HepG2 (cell line): Measurements from ENCODE around the gene EPB41L1. TPM values are rescaled to one million over a fixed set of nuclear protein-coding genes. Genes with fewer than 3 reads are reported as not detected.

Experiments
- ARID4A ChIP-seq: sonication (generic); formaldehyde crosslinking; IDR thresholded peaks from 2 replicates; pipeline ENCODE4 v1.5.0; 2020; ENCODE audit warnings: mild to moderate bottlenecking, missing genetic modification reagents, borderline replicate concordance
- CCDC6 ChIP-seq: sonication (generic); formaldehyde crosslinking; IDR thresholded peaks from 2 replicates; pipeline ENCODE4 v1.8.1; 2022; ENCODE audit warnings: mild to moderate bottlenecking, missing genetic modification reagents, moderate library complexity
- ERF ChIP-seq: IDR thresholded peaks from 2 replicates; pipeline ENCODE4 v1.6.1; 2018; ENCODE audit warnings: missing biosample characterization, missing genetic modification reagents
- GLI4 ChIP-seq: sonication (generic); formaldehyde crosslinking; IDR thresholded peaks from 2 replicates; pipeline ENCODE4 v1.5.1; 2020; ENCODE audit warnings: missing genetic modification reagents, mild to moderate bottlenecking, moderate library complexity, borderline replicate concordance
- HES4 ChIP-seq: sonication (generic); formaldehyde crosslinking; IDR thresholded peaks from 2 replicates; pipeline ENCODE4 v1.9.0; 2021; ENCODE audit warnings: mild to moderate bottlenecking, missing genetic modification reagents, borderline replicate concordance
- KAT7 ChIP-seq: IDR thresholded peaks from 2 replicates; pipeline ENCODE4 v1.6.1; 2018; ENCODE audit warnings: borderline replicate concordance, missing compliant biosample characterization
- KAT8 ChIP-seq: IDR thresholded peaks from 2 replicates; pipeline ENCODE4 v1.6.1; 2016; ENCODE audit warnings: missing genetic modification reagents, missing compliant biosample characterization
- KDM5A ChIP-seq: fragments of 200-600 bp; sonication (generic); IDR thresholded peaks from 2 replicates; pipeline ENCODE4 v1.7.0; 2018; ENCODE audit warnings: antibody characterized with exemption, mild to moderate bottlenecking, low read length, borderline replicate concordance
- KLF11 ChIP-seq: IDR thresholded peaks from 2 replicates; pipeline ENCODE4 v1.6.1; 2016; ENCODE audit warnings: missing compliant biosample characterization
- NFKB2 ChIP-seq: sonication (generic); formaldehyde crosslinking; IDR thresholded peaks from 2 replicates; pipeline ENCODE4 v1.4.0; 2020; ENCODE audit warnings: missing genetic modification reagents, borderline replicate concordance
- NPAS2 ChIP-seq: sonication (generic); formaldehyde crosslinking; IDR thresholded peaks from 2 replicates; pipeline ENCODE4 v1.8.0; 2022; ENCODE audit warnings: mild to moderate bottlenecking, missing genetic modification reagents, borderline replicate concordance
- NR0B2 ChIP-seq: sonication (generic); formaldehyde crosslinking; IDR thresholded peaks from 2 replicates; pipeline ENCODE4 v1.4.0; 2020; ENCODE audit warnings: mild to moderate bottlenecking, missing genetic modification reagents
- RAD51 ChIP-seq: fragments of 450-650 bp; IDR thresholded peaks from 2 replicates; pipeline ENCODE4 v1.6.1; 2016; ENCODE audit warnings: borderline replicate concordance
- SATB2 ChIP-seq: sonication (generic); formaldehyde crosslinking; IDR thresholded peaks from 2 replicates; pipeline ENCODE4 v1.5.0; 2020; ENCODE audit warnings: missing genetic modification reagents
- TBX2 ChIP-seq: sonication (generic); formaldehyde crosslinking; IDR thresholded peaks from 2 replicates; pipeline ENCODE4 v1.5.0; 2020; ENCODE audit warnings: missing genetic modification reagents, mild to moderate bottlenecking, borderline replicate concordance
- TEAD3 ChIP-seq: optimal IDR thresholded peaks from 2 replicates; pipeline ENCODE3; 2016; ENCODE audit warnings: borderline replicate concordance
- USF2 ChIP-seq, 2 experiments: sonication (generic) in 1 of 2; formaldehyde crosslinking in 1 of 2; IDR thresholded peaks; 2 replicates each; pipeline versions ENCODE4 v1.5.1 to v1.6.1; 2011 to 2020; ENCODE audit warnings: borderline replicate concordance in 1 of 2, low read depth in 1 of 2, low read length in 1 of 2, mild to moderate bottlenecking in 1 of 2, missing genetic modification reagents in 1 of 2, moderate library complexity in 1 of 2
- ZBTB37 ChIP-seq: sonication (generic); formaldehyde crosslinking; IDR thresholded peaks from 2 replicates; pipeline ENCODE4 v1.4.0; 2020; ENCODE audit warnings: mild to moderate bottlenecking, missing genetic modification reagents
- ZNF788 ChIP-seq: sonication (generic); formaldehyde crosslinking; IDR thresholded peaks from 2 replicates; pipeline ENCODE4 v1.5.0; 2020; ENCODE audit warnings: mild to moderate bottlenecking, missing genetic modification reagents, borderline replicate concordance
- ZSCAN12 ChIP-seq: sonication (generic); formaldehyde crosslinking; IDR thresholded peaks from 2 replicates; pipeline ENCODE4 v1.9.0; 2021; ENCODE audit warnings: mild to moderate bottlenecking, missing genetic modification reagents
- polyA plus RNA-seq, 8 experiments: library from polyadenylated mRNA; depleted of rRNA in 3 of 8; stranded (reverse) in 7 of 8; unstranded in 1 of 8; fragments of >200 nt; fragmentation: Illumina TruSeq in 4 of 8; extraction: Trizol in 4 of 8; gene quantifications; 2 replicates each; pipeline versions ENCODE4 v1.2.1 to v1.2.3, GENCODE V29; 2011 to 2016; ENCODE audit warnings: low read depth in 4 of 8, missing spikeins in 1 of 8, mixed read lengths in 1 of 8; ENCODE audit not compliant: insufficient read depth in 1 of 8
- total RNA-seq, 5 experiments: library from RNA; depleted of rRNA; stranded (reverse); fragments of >200 nt; fragmentation: Illumina TruSeq; extraction: Trizol; gene quantifications; 2 replicates each; pipeline ENCODE4 v1.2.3, GENCODE V29; 2016; ENCODE audit warnings: low read depth in 1 of 5

The EPB41L1 gene
- total and polyA plus RNA-seq, 2 of the 13 experiments (the other 11 are each of a cell fraction or from before 2014, with no cell fraction given) = 16.7 to 39.0 TPM

DNA sequence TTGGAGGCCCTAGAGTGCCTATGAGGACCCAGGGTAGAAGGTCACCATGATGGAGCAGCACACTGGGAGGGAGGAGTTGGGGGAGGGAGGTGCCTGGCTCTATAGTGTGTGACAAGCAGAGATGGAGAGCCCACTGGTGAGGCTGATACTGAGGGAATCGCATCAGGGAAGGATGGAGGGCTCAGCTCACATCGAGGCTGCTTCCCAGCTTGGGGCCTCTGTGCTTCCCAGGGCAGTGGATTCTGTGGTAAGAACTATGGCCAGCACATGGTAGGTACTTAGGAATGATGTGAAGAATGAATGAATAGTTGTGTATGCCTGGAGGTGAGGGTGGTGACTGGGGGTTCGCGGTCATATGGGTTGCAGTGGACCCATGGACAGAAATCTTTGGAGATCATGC, 1.3 kb upstream of the EPB41L1 start (continued):
- TF ChIP-seq TBX2 (CRISPR knock-in tag) = peak; percentile 29; the same call in 1 of the 2 replicates
- TF ChIP-seq KLF11 (CRISPR knock-in tag) = no peak
- TF ChIP-seq SATB2 = no peak
- TF ChIP-seq KAT8 (CRISPR knock-in tag) = no peak
- no peak for TF ChIP-seq ZSCAN12 (CRISPR knock-in tag)
- no peak for TF ChIP-seq NPAS2 (CRISPR knock-in tag)
- no peak for TF ChIP-seq USF2 (IDR thresholded peaks at IDR 0.05; ENCODE audit: low read depth, low read length)
- no peak for TF ChIP-seq USF2 (CRISPR knock-in tag; IDR thresholded peaks at IDR 0.05; ENCODE audit: borderline replicate concordance)
- TF ChIP-seq ZBTB37 (CRISPR knock-in tag) = no peak
- TF ChIP-seq TEAD3 (CRISPR knock-in tag) = no peak
- TF ChIP-seq ARID4A (CRISPR knock-in tag) = no peak
- no peak for TF ChIP-seq NR0B2 (CRISPR knock-in tag)
- TF ChIP-seq ERF (CRISPR knock-in tag) = no peak
- TF ChIP-seq KDM5A = no peak
- no peak for TF ChIP-seq RAD51
- TF ChIP-seq HES4 (CRISPR knock-in tag) = no peak
- 0 out of 2 replicates have a peak, but pooled peaks have one; percentile 49 for TF ChIP-seq ZNF788 (CRISPR knock-in tag)
- no peak for TF ChIP-seq CCDC6 (CRISPR knock-in tag)
- peak; percentile 26; the same call in 1 of the 2 replicates for TF ChIP-seq NFKB2 (CRISPR knock-in tag)
- no peak for TF ChIP-seq KAT7 (CRISPR knock-in tag)
- TF ChIP-seq GLI4 = no peak
